ENCODE measurements around the gene FCGR2B.
A peak's percentile ranks its signal among the peaks of the same experiment; 100 is the strongest.
"Not testable (repeated sequence)": the region's sequence is repeated elsewhere in the genome, so short reads cannot be mapped to it uniquely, and the experiment has no call there.

The FCGR2B gene

GRCh38 chr1:161636976-161637375 lies 26.0 kb upstream of the FCGR2B start:
- H3K27me3 ChIP-seq (ENCODE audit: low read depth); H3K4me3 ChIP-seq; H3K9me3 ChIP-seq; DNase-seq (ENCODE audit: low spot score in 2 of 2); in situ Hi-C loops (cut with MboI; ENCODE audit: low sequenced_read_pairs); H3K4me1 ChIP-seq; H3K36me3 ChIP-seq (replicated peaks): not testable (repeated sequence)

- H3K4me1 ChIP-seq; H3K4me3 ChIP-seq; in situ Hi-C loops (cut with MboI; ENCODE audit: low sequenced_read_pairs); H3K36me3 ChIP-seq (replicated peaks); H3K27me3 ChIP-seq (ENCODE audit: low read depth); DNase-seq (ENCODE audit: low spot score in 2 of 2); H3K9me3 ChIP-seq: not testable (repeated sequence)
Observed at GRCh38 chr1:161638251-161638993, 24.5 kb upstream of the FCGR2B start.

- H3K9me3 ChIP-seq; H3K27me3 ChIP-seq (ENCODE audit: low read depth); H3K4me3 ChIP-seq; H3K4me1 ChIP-seq; H3K36me3 ChIP-seq (replicated peaks); in situ Hi-C loops (cut with MboI; ENCODE audit: low sequenced_read_pairs); DNase-seq (ENCODE audit: low spot score in 2 of 2): not testable (repeated sequence)
Observed at GRCh38 chr1:161639203-161639602, 23.7 kb upstream of the FCGR2B start.

- H3K4me1 ChIP-seq; H3K4me3 ChIP-seq; H3K36me3 ChIP-seq (replicated peaks); H3K27me3 ChIP-seq (ENCODE audit: low read depth); H3K9me3 ChIP-seq; DNase-seq (ENCODE audit: low spot score in 2 of 2); in situ Hi-C loops (cut with MboI; ENCODE audit: low sequenced_read_pairs): not testable (repeated sequence)
Observed at GRCh38 chr1:161642697-161643096, 20.2 kb upstream of the FCGR2B start.

GRCh38 chr1:161643481-161644208 lies 19.3 kb upstream of the FCGR2B start:
- H3K4me1 ChIP-seq; H3K36me3 ChIP-seq (replicated peaks); H3K9me3 ChIP-seq; in situ Hi-C loops (cut with MboI; ENCODE audit: low sequenced_read_pairs); DNase-seq (ENCODE audit: low spot score in 2 of 2); H3K4me3 ChIP-seq; H3K27me3 ChIP-seq (ENCODE audit: low read depth): not testable (repeated sequence)

- in situ Hi-C loops (cut with MboI; ENCODE audit: low sequenced_read_pairs); H3K4me3 ChIP-seq; H3K27me3 ChIP-seq (ENCODE audit: low read depth); H3K36me3 ChIP-seq (replicated peaks); H3K4me1 ChIP-seq; DNase-seq (ENCODE audit: low spot score in 2 of 2); H3K9me3 ChIP-seq: not testable (repeated sequence)
Observed at GRCh38 chr1:161644855-161645254, 18.1 kb upstream of the FCGR2B start.

GRCh38 chr1:161647507-161648360 lies 15.2 kb upstream of the FCGR2B start:
- H3K9me3 ChIP-seq; H3K4me3 ChIP-seq; H3K27me3 ChIP-seq (ENCODE audit: low read depth); H3K36me3 ChIP-seq (replicated peaks); in situ Hi-C loops (cut with MboI; ENCODE audit: low sequenced_read_pairs); H3K4me1 ChIP-seq: not testable (repeated sequence)
- peak in 1 of 2 experiments; percentile 18 for DNase-seq (ENCODE audit: low spot score in 2 of 2)

GRCh38 chr1:161653541-161653940 lies 9.4 kb upstream of the FCGR2B start:
- H3K36me3 ChIP-seq (replicated peaks); H3K4me3 ChIP-seq; H3K9me3 ChIP-seq; H3K27me3 ChIP-seq (ENCODE audit: low read depth); in situ Hi-C loops (cut with MboI; ENCODE audit: low sequenced_read_pairs); H3K4me1 ChIP-seq; DNase-seq (ENCODE audit: low spot score in 2 of 2): not testable (repeated sequence)

GRCh38 chr1:161653971-161654370 lies 9.0 kb upstream of the FCGR2B start:
- H3K9me3 ChIP-seq; H3K4me3 ChIP-seq; H3K27me3 ChIP-seq (ENCODE audit: low read depth); in situ Hi-C loops (cut with MboI; ENCODE audit: low sequenced_read_pairs); H3K36me3 ChIP-seq (replicated peaks); DNase-seq (ENCODE audit: low spot score in 2 of 2); H3K4me1 ChIP-seq: not testable (repeated sequence)

- H3K36me3 ChIP-seq (replicated peaks); H3K9me3 ChIP-seq; H3K4me3 ChIP-seq; in situ Hi-C loops (cut with MboI; ENCODE audit: low sequenced_read_pairs); H3K4me1 ChIP-seq; H3K27me3 ChIP-seq (ENCODE audit: low read depth); DNase-seq (ENCODE audit: low spot score in 2 of 2): not testable (repeated sequence)
Observed at GRCh38 chr1:161658524-161658923, 4.4 kb upstream of the FCGR2B start.

- in situ Hi-C loops (cut with MboI; ENCODE audit: low sequenced_read_pairs); H3K4me3 ChIP-seq; H3K9me3 ChIP-seq; H3K27me3 ChIP-seq (ENCODE audit: low read depth); DNase-seq (ENCODE audit: low spot score in 2 of 2); H3K36me3 ChIP-seq (replicated peaks); H3K4me1 ChIP-seq: not testable (repeated sequence)
Observed at GRCh38 chr1:161661660-161662311, 1.2 kb upstream of the FCGR2B start.

- H3K36me3 ChIP-seq (replicated peaks); H3K9me3 ChIP-seq; H3K4me3 ChIP-seq; H3K27me3 ChIP-seq (ENCODE audit: low read depth); DNase-seq (ENCODE audit: low spot score in 2 of 2); in situ Hi-C loops (cut with MboI; ENCODE audit: low sequenced_read_pairs); H3K4me1 ChIP-seq: not testable (repeated sequence)
Observed at GRCh38 chr1:161663569-161663968, 626 bp downstream of the FCGR2B start.

- H3K27me3 ChIP-seq (ENCODE audit: low read depth); H3K36me3 ChIP-seq (replicated peaks); in situ Hi-C loops (cut with MboI; ENCODE audit: low sequenced_read_pairs); H3K9me3 ChIP-seq; DNase-seq (ENCODE audit: low spot score in 2 of 2); H3K4me3 ChIP-seq; H3K4me1 ChIP-seq: not testable (repeated sequence)
Observed at GRCh38 chr1:161664689-161665088, 1.7 kb downstream of the FCGR2B start.
